ENCODE measurements around the gene ZNF746. TPM values are rescaled to one million over a fixed set of nuclear protein-coding genes. Genes with fewer than 3 reads are reported as not detected.
A peak's percentile ranks its signal among the peaks of the same experiment; 100 is the strongest.

Gene ZNF746
- polyA plus RNA-seq, 1 donor from 2014 or later, result 17.2 TPM

- Histone ChIP-seq H3K4me2 (ENCODE audit: low read length) (no peak overlapping the region), H3K27ac (ENCODE audit: low read length) (no peak overlapping the region), H3K4me3 (ENCODE audit: low read length) (peak overlapping the region; percentile 62)
Measured at GRCh38 chr7:149458235-149458634, 39.4 kb downstream of the ZNF746 start.

GRCh38 chr7:149457766-149458165, 39.8 kb downstream of the ZNF746 start:
- H2AFZ ChIP-seq (ENCODE audit: low read depth, low read length), result no peak overlapping the region
- H3K4me2 ChIP-seq (ENCODE audit: low read length), result no peak overlapping the region
- peaks cover 3% of the 10 kb centered on the region for H3F3A ChIP-seq (ENCODE audit: insufficient read depth, low read length, poor library complexity, severe bottlenecking)
- no peak overlapping the region for H3K9ac ChIP-seq (ENCODE audit: low read length)
- no peaks in the 10 kb centered on the region for H4K20me1 ChIP-seq (ENCODE audit: insufficient read depth)
- H3K27ac ChIP-seq (ENCODE audit: low read length), result no peak overlapping the region
- peaks cover 28% of the 10 kb centered on the region for H3K79me2 ChIP-seq (replicated peaks; ENCODE audit: insufficient read depth, low read length)
- no peak overlapping the region for H3K4me3 ChIP-seq (ENCODE audit: low read length)
- no peaks in the 10 kb centered on the region for H3K36me3 ChIP-seq (ENCODE audit: insufficient read depth, low read length)
- no peaks in the 10 kb centered on the region for H3K9me2 ChIP-seq (ENCODE audit: insufficient read depth, low read length)
- H3K27me3 ChIP-seq (ENCODE audit: insufficient read depth, low read depth, low read length), result no peaks in the 10 kb centered on the region
- no peaks in the 10 kb centered on the region for H3K9me3 ChIP-seq (ENCODE audit: low read length)
- TF ChIP-seq MXI1 (conservative IDR thresholded peaks at IDR 0.05; ENCODE audit: poor library complexity, severe bottlenecking) (no peak), CTCF (IDR thresholded peaks at IDR 0.05; ENCODE audit: poor library complexity, severe bottlenecking) (no peak), REST (IDR thresholded peaks at IDR 0.05; ENCODE audit: borderline replicate concordance) (no peak), POLR2AphosphoS5 (IDR thresholded peaks at IDR 0.05) (no peak), EZH2 (IDR thresholded peaks at IDR 0.05; ENCODE audit: borderline replicate concordance, insufficient read depth, low read length, poor library complexity, severe bottlenecking) (no peak), TAF1 (IDR thresholded peaks at IDR 0.05; ENCODE audit: low read depth) (no peak), SMC3 (conservative IDR thresholded peaks at IDR 0.05; ENCODE audit: poor library complexity) (no peak)

More at GRCh38 chr7:149458235-149458634, 39.4 kb downstream of the ZNF746 start:
- Histone ChIP-seq H3K9me2 (ENCODE audit: insufficient read depth, low read length) (no peaks in the 10 kb centered on the region), H3K79me2 (replicated peaks; ENCODE audit: insufficient read depth, low read length) (peaks cover 28% of the 10 kb centered on the region), H2AFZ (ENCODE audit: low read depth, low read length) (no peak overlapping the region), H3K9ac (ENCODE audit: low read length) (no peak overlapping the region), H4K20me1 (ENCODE audit: insufficient read depth) (no peaks in the 10 kb centered on the region), H3K36me3 (ENCODE audit: insufficient read depth, low read length) (no peaks in the 10 kb centered on the region), H3K9me3 (ENCODE audit: low read length) (no peaks in the 10 kb centered on the region), H3F3A (ENCODE audit: insufficient read depth, low read length, poor library complexity, severe bottlenecking) (peaks cover 3% of the 10 kb centered on the region), H3K27me3 (ENCODE audit: insufficient read depth, low read depth, low read length) (no peaks in the 10 kb centered on the region)
- TF ChIP-seq REST (IDR thresholded peaks at IDR 0.05; ENCODE audit: borderline replicate concordance), result no peak
- TF ChIP-seq EZH2 (IDR thresholded peaks at IDR 0.05; ENCODE audit: borderline replicate concordance, insufficient read depth, low read length, poor library complexity, severe bottlenecking), result no peak
- no peak for TF ChIP-seq EP300 (conservative IDR thresholded peaks at IDR 0.05; ENCODE audit: poor library complexity, severe bottlenecking)
- TF ChIP-seq CTCF (IDR thresholded peaks at IDR 0.05; ENCODE audit: poor library complexity, severe bottlenecking), result no peak
- no peak for TF ChIP-seq MXI1 (conservative IDR thresholded peaks at IDR 0.05; ENCODE audit: poor library complexity, severe bottlenecking)
- TF ChIP-seq RAD21 (conservative IDR thresholded peaks at IDR 0.05), result no peak
- no peak for TF ChIP-seq TAF1 (IDR thresholded peaks at IDR 0.05; ENCODE audit: low read depth)
- no peak for TF ChIP-seq SMC3 (conservative IDR thresholded peaks at IDR 0.05; ENCODE audit: poor library complexity)
- TF ChIP-seq POLR2AphosphoS5 (IDR thresholded peaks at IDR 0.05), result no peak
